H54 (cell line): ENCODE results near the gene RAB40B.

Experiments
- DNase-seq: peaks from one replicate; pipeline ENCODE4 v3.0.0; 2011; ENCODE audit warnings: low spot score, mixed read lengths; ENCODE audit not compliant: insufficient read length
- FAIRE-seq: peaks from 3 replicates; lab custom pipeline; 2011; peaks lifted over from hg19 to GRCh38; lab: Jason Lieb, UNC
- POLR2A ChIP-seq: IDR thresholded peaks from 2 replicates; pipeline ENCODE4 v1.6.1; 2011; ENCODE audit warnings: low read depth, mild to moderate bottlenecking, low read length

The RAB40B gene

GRCh38 chr17:82679586-82680465, 18.7 kb downstream of the RAB40B start:
- TF ChIP-seq POLR2A = no peak
- DNase-seq (no peak), FAIRE-seq (no peak)

DNA sequence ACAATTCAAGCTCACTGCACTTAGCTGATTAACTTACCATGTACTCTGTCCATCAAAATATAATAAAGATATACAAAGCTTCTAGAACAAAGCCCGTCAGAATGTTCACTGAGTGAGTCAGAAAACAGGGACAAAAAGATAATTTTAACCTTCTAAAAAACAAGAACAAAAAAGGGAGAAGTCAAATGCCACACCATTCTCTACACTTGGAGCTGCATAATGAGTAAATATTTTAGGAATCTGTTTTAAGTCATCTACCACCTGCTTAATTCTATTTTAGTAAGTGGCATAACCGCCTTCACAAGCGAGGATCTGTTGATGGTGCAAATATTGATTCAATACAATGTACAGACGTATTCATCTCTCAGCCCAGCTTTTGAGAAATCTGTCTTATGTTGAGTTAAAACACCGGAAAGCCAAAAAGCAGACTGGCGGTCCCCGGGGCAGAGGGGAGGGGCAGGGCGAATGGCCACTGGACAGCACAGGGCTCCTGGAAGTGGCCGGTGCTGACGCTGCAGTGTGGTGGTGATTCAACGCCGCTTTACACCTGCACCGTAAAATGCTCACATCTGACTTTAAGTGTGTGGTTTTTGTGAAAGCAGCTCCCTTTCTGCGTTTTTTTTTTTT, 20.1 kb downstream of the RAB40B start:
- DNase-seq (no peak), FAIRE-seq (no peak)
- no peak for TF ChIP-seq POLR2A

DNA sequence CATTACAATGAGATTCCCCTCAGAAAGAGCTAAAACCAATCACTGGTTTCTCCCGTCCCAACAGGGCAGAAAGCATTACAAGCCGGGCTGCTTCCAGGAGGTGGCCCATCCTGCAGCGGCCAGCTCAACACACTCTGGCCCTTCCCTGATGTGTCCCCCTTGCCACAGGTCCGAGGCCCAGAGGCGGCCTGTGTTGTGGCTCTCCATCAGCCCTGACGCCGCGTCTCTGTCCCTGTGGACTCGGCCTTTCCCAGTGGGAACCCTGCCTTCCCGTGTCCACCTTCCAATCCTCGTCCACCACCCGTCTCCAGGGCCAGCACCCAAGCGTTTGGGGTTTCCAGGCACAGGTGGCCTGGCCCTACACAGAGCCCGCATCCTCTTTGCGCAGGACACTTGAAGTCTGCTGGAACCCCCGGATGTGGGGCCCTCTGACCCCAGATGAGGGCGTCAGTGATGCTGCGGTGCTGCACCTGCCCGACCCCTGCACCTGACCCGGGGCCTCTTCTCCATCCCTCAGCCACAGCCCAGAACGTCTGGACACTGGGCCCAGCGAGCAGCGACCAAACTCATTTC, 21.1 kb downstream of the RAB40B start:
- no peak for FAIRE-seq
- DNase-seq = no peak
- TF ChIP-seq POLR2A = no peak

GRCh38 chr17:82675476-82676245, 22.8 kb downstream of the RAB40B start:
- DNase-seq (no peak), FAIRE-seq (no peak)
- no peak for TF ChIP-seq POLR2A

DNA sequence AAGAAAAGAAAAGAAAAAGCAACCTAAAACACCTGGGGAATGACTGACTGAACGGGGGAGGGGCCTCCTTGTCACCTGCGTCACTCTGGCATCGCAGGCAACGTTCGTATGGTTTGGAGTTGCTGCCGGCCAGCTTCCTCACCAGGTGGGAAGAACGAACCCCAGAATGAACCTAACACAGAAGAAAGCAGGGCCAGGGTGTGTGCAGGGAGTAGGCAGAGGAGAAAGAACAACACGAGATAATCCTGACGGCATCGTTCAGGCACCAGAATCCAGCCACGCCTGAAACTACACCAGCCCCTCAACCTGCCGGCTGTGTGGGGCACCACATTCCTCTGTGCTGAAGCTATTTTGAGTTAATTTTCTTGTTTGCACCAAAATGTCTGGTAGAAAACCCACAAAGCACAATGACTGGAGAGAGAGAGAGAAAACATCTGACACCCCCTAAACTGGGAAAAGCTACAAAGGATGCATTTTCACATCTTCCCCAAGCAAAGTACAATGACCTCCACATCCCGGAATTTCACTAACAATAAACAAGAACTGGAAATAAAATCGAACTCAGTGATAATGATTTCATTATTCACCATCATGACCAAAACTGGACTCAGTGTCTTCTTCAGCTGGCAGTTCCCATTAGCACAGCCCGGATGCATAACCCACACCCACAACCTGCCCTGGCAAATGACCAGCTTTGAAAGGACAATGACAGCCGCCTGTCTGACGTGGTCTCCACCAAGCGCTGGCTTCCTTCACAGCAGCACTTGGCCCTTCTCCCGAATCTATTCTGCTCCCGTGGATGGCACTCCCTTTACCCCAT, 23.6 kb downstream of the RAB40B start:
- TF ChIP-seq POLR2A = no peak
- FAIRE-seq = no peak
- no peak for DNase-seq

- FAIRE-seq (no peak), DNase-seq (no peak)
- TF ChIP-seq POLR2A = no peak
Measured at GRCh38 chr17:82670661-82671450, 27.6 kb downstream of the RAB40B start.

DNA sequence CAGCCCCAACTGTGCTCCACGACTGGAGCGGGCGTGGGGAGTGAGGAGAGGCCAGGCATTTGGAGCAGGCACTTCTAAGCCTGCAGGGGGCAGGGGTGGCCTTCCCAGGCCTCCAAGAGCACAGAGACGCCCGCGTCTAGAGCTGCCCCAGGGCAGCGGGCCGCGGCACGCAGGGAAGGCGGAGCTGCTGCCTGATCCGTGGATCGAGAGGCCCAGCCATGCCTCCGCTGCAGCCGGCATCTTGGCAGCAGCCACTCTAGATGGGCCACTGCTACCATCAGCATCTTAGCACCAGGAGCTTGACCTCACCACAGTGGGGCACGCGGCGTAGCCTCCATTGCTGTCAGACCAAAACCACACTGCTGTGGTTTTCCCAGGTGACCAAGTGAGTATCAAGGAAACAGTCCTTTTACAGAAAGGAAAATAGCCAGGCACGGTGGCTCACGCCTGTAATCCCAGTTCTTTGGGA, 29.8 kb downstream of the RAB40B start:
- no peak for FAIRE-seq
- no peak for TF ChIP-seq POLR2A

GRCh38 chr17:82668024-82668630, 30.4 kb downstream of the RAB40B start:
- DNase-seq = no peak
- FAIRE-seq = no peak
- no peak for TF ChIP-seq POLR2A

More for the DNA sequence above, 29.8 kb downstream of the RAB40B start:
- DNase-seq = no peak

- TF ChIP-seq POLR2A = no peak
- FAIRE-seq = no peak
- no peak for DNase-seq
Measured at GRCh38 chr17:82667668-82668000, 30.9 kb downstream of the RAB40B start.

DNA sequence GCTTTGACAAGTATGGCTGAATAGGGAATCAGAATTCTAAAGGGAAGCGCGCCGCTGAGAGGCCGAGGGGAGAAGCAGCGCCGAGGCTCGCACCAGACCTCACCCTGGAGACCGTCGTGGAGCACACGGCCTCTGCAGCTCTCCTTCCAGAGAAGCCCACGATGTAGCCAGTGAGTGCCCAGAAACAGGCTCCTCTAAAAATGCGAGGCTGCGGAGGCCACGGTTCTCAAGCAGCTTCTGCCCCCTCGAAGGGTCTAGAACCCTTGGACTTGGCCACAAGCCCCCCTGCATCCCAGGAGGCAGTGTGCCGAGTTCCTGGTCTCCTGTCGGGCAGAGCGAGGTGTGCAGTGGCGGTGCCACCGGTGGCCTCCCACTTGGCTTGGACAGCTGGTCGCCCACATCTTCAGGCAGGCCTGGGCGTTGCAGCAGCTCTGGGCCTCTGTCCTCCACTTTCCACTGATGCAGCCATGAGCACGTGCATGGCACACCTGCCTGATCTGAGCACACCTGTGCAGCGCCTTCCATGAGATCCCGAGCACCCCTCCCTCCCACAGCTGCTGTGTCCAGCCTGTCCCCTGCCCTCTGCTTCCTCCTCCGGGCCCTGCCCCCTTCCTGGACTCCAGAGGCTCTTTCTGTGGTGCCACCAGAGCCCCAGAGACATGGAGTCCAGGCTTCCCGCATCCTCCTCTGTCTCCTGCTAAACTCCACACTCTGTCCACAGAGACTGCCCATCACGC, 31.4 kb downstream of the RAB40B start:
- TF ChIP-seq POLR2A = no peak
- DNase-seq (no peak), FAIRE-seq (no peak)

- FAIRE-seq (no peak), DNase-seq (no peak)
- no peak for TF ChIP-seq POLR2A
Measured at GRCh38 chr17:82665891-82666290, 32.6 kb downstream of the RAB40B start.
